GM12878 (cell line): Measurements from ENCODE around the gene DMD. TPM values are rescaled to one million over a fixed set of nuclear protein-coding genes. Genes with fewer than 3 reads are reported as not detected.

Source experiments
- ATAC-seq: fragments of 200-7000 bp; cut with Tn5 transposase; 3 replicates; pipeline ENCODE4 v1.9.1; 2020; ENCODE audit warnings: mild to moderate bottlenecking, moderate library complexity
- BruUV-seq: library from RNA; stranded (reverse); fragments of 400-500 nt; replicated peaks from 2 replicates; lab custom pipeline; 2021; lab: Mats Ljungman, UMichigan
- CTCF ChIA-PET: fragments of 300-600 bp; sonication (Branson Sonifier 250); formaldehyde crosslinking; extraction: SDS; loops from one replicate; lab custom pipeline; 2021; ENCODE audit warnings: inconsistent platforms; lab: Yijun Ruan, JAX
- POLR2A ChIA-PET: fragments of 350-600 bp; formaldehyde crosslinking; extraction: SDS; loops from one replicate; lab custom pipeline; 2021; ENCODE audit warnings: inconsistent platforms; lab: Charles Lee
- RAD21 ChIA-PET: fragments of 300-600 bp; sonication (Branson Sonifier 250); formaldehyde crosslinking; loops from one replicate; lab custom pipeline; 2023; ENCODE audit warnings: antibody characterized with exemption; ENCODE audit not compliant: unreplicated experiment; lab: Charles Lee
- SMC1A ChIA-PET: fragments of 300-600 bp; sonication (Branson Sonifier 250); formaldehyde crosslinking; loops from one replicate; lab custom pipeline; 2023; ENCODE audit not compliant: unreplicated experiment, uncharacterized antibody; lab: Charles Lee
- DNase-seq: peaks from one replicate; pipeline ENCODE4 v3.0.0-alpha.2; 2011; ENCODE audit warnings: low read depth, low spot score
- FAIRE-seq: peaks from 3 replicates; lab custom pipeline; 2011; peaks lifted over from hg19 to GRCh38; lab: Jason Lieb, UNC
- H2AFZ ChIP-seq: 2 replicates; pipeline ENCODE4 v1.6.0; 2011; ENCODE audit warnings: low read depth, low read length, control low read depth; ENCODE audit not compliant: control insufficient read depth
- H3K27ac ChIP-seq: 2 replicates; pipeline ENCODE4 v1.5.1; 2011; ENCODE audit warnings: control low read depth; ENCODE audit not compliant: control insufficient read depth, insufficient read depth
- H3K27me3 ChIP-seq, 2 experiments: replicated peaks in 1 of 2; 2 replicates each; pipeline versions ENCODE4 v1.6.0 to v1.6.1; 2011; ENCODE audit warnings: low read length in 1 of 2; ENCODE audit not compliant: control insufficient read depth in 2 of 2, insufficient read depth in 2 of 2
- H3K36me3 ChIP-seq, 2 experiments: 2 replicates each; pipeline ENCODE4 v1.5.1; 2011; ENCODE audit warnings: low read length in 1 of 2; ENCODE audit not compliant: control insufficient read depth in 2 of 2, insufficient read depth in 2 of 2
- H3K4me1 ChIP-seq: 2 replicates; pipeline ENCODE4 v1.6.1; 2011; ENCODE audit warnings: mild to moderate bottlenecking, low read length, moderate library complexity, mixed read lengths; ENCODE audit not compliant: control insufficient read depth, insufficient read depth
- H3K4me2 ChIP-seq: 2 replicates; pipeline ENCODE4 v1.6.0; 2011; ENCODE audit warnings: control low read depth; ENCODE audit not compliant: control insufficient read depth, insufficient read depth
- H3K4me3 ChIP-seq: fragments of 200-600 bp; sonication (generic); 2 replicates; pipeline ENCODE4 v1.5.1; 2016
- H3K79me2 ChIP-seq: 2 replicates; pipeline ENCODE4 v1.6.0; 2011; ENCODE audit warnings: low read length; ENCODE audit not compliant: control insufficient read depth, insufficient read depth
- H3K9ac ChIP-seq: 2 replicates; pipeline ENCODE4 v1.8.0; 2011; ENCODE audit warnings: low read length, control low read depth, mixed read lengths; ENCODE audit not compliant: control insufficient read depth, insufficient read depth
- H3K9me3 ChIP-seq: replicated peaks from 3 replicates; pipeline ENCODE4 v1.5.1; 2011; ENCODE audit warnings: mild to moderate bottlenecking, low read length; ENCODE audit not compliant: control insufficient read depth, insufficient read depth
- H4K20me1 ChIP-seq: 2 replicates; pipeline ENCODE4 v1.6.0; 2011; ENCODE audit not compliant: control insufficient read depth, insufficient read depth
- BRCA1 ChIP-seq: IDR thresholded peaks from 2 replicates; pipeline ENCODE4 v1.6.1; 2011; ENCODE audit warnings: low read depth, low read length, improper control_type of control experiment
- EP300 ChIP-seq, 2 experiments: fragments of 150-350 bp in 1 of 2; IDR thresholded peaks; 2 replicates each; pipeline ENCODE4 v1.6.1; 2011 to 2012; ENCODE audit warnings: low read depth in 2 of 2, low read length in 2 of 2, borderline replicate concordance in 1 of 2, improper control_type of control experiment in 1 of 2, inconsistent platforms in 1 of 2; ENCODE audit not compliant: control insufficient read depth in 1 of 2
- IKZF2 ChIP-seq, 2 experiments: fragments of 450-650 bp; IDR thresholded peaks; 2 replicates each; pipeline ENCODE4 v1.6.1; 2017; ENCODE audit warnings: mild to moderate bottlenecking in 2 of 2, moderate library complexity in 2 of 2
- IRF4 ChIP-seq: IDR thresholded peaks from 2 replicates; pipeline ENCODE4 v1.6.1; 2011; ENCODE audit warnings: low read depth, low read length
- MAX ChIP-seq: IDR thresholded peaks from 2 replicates; pipeline ENCODE4 v1.6.1; 2012; ENCODE audit warnings: low read depth, low read length, improper control_type of control experiment
- PKNOX1 ChIP-seq: fragments of 450-650 bp; IDR thresholded peaks from 2 replicates; pipeline ENCODE4 v1.6.1; 2016; ENCODE audit warnings: mild to moderate bottlenecking
- RAD51 ChIP-seq: fragments of 450-650 bp; IDR thresholded peaks from 2 replicates; pipeline ENCODE4 v1.6.1; 2016; ENCODE audit warnings: moderate library complexity, mild to moderate bottlenecking, inconsistent platforms
- RELB ChIP-seq: fragments of 450-650 bp; IDR thresholded peaks from 2 replicates; pipeline ENCODE4 v1.6.1; 2017; ENCODE audit warnings: low read depth, mild to moderate bottlenecking, moderate library complexity
- RUNX3 ChIP-seq: IDR thresholded peaks from 2 replicates; pipeline ENCODE4 v1.6.1; 2012; ENCODE audit warnings: low read length, inconsistent platforms
- SP1 ChIP-seq: IDR thresholded peaks from one replicate; pipeline ENCODE4 v1.6.1; 2011; ENCODE audit warnings: low read depth, low read length
- WGBS: methylation state at CpG from one replicate; pipeline ENCODE4 v1.1.6; 2016; ENCODE audit warnings: low lambda C conversion rate; ENCODE audit not compliant: insufficient replicate concordance, insufficient coverage; ENCODE audit errors: missing lambda C conversion rate; 5-methylcytosine and 5-hydroxymethylcytosine counted together
- in situ Hi-C: fragments of 300-500 bp; cut with MboI; formaldehyde crosslinking; loops from 9 replicates; pipeline ENCODE4 v1.14.3; 2018; ENCODE audit warnings: mixed read lengths
- intact Hi-C: fragments of 100-400 bp; cut with micrococcal nuclease; formaldehyde crosslinking; loops from one replicate; pipeline ENCODE4 v1.14.2; 2022; ENCODE audit not compliant: unreplicated experiment
- polyA plus RNA-seq, 11 experiments: library from polyadenylated mRNA; depleted of rRNA in 4 of 11; unstranded in 6 of 11; stranded (reverse) in 5 of 11; fragments of >200 nt; fragmentation: Nextera tagmentation in 4 of 11; fragmentation: Illumina TruSeq in 1 of 11; extraction: Ambion mirVana in 4 of 11; extraction: Trizol in 1 of 11; gene quantifications; 1 replicate in 1 of 11; 2 replicates in 10 of 11; pipeline versions ENCODE4 v1.2.1 to v1.2.3, GENCODE V29; 2011 to 2016; ENCODE audit warnings: inconsistent platforms in 2 of 11, missing spikeins in 2 of 11, low read depth in 1 of 11
- total RNA-seq, 4 experiments: library from RNA; depleted of rRNA in 3 of 4; stranded (reverse); fragments of >200 nt in 3 of 4; fragmentation: Illumina TruSeq in 1 of 4; extraction: Trizol in 1 of 4; gene quantifications; 2 replicates each; pipeline versions ENCODE4 v1.2.1 to v1.2.3, GENCODE V29; 2013 to 2021

DMD gene
- total and polyA plus RNA-seq, 10 of the 15 experiments (the other 5 are each of a cell fraction or from before 2014, with no cell fraction given) = 1.4 to 24.3 (median 4.3) TPM

- Histone ChIP-seq H3K27me3 (no peaks in the 10 kb centered on the region), H3K27ac (peak overlapping the region; percentile 54), H3K4me2 (0 out of 2 replicates have a peak overlapping the region, but pooled peaks have one; percentile 7), H4K20me1 (no peaks in the 10 kb centered on the region), H3K9ac (no peak overlapping the region), H3K4me3 (no peak overlapping the region), H2AFZ (peak overlapping the region; percentile 41)
- in situ Hi-C loops (no loop called here), intact Hi-C loops (loop anchor here (2.0 kb wide), 2 partner anchors 24 to 86 kb away; no protein-coding TSS in a partner anchor)
- ChIA-PET POLR2A (interaction anchor here (0.5 kb wide), 1 partner anchor 19 kb away, joined by 5 read pairs; no protein-coding TSS in a partner anchor), SMC1A (interaction anchor here (1.1 to 1.6 kb wide), 4 partner anchors 22 to 161 kb away, joined by 3 to 5 read pairs (median 4); no protein-coding TSS in a partner anchor)
- WGBS = 2% methylated on average over 3 of the region's 3 CpGs
- BruUV-seq = TSS peak; percentile 97
- no peak for FAIRE-seq
- ATAC-seq = peak; percentile 86
- TF ChIP-seq EP300 (IDR thresholded peaks at IDR 0.05; ENCODE audit: borderline replicate concordance in 1 of 2, control insufficient read depth in 1 of 2, low read depth in 2 of 2, low read length in 2 of 2) = peak in 1 of 2 experiments; percentile 49; a peak in 1 of 4 replicates
- no peak for TF ChIP-seq SP1
- 0 out of 2 replicates have a peak, but pooled peaks have one; percentile 14 for TF ChIP-seq RUNX3
- TF ChIP-seq MAX = no peak
- TF ChIP-seq IKZF2 (IDR thresholded peaks at IDR 0.05) = peak in 1 of 2 experiments; percentile 23; a peak in 1 of 4 replicates
- no peak for TF ChIP-seq BRCA1
- TF ChIP-seq RAD51 = no peak
- 0 out of 2 replicates have a peak, but pooled peaks have one; percentile 22 for TF ChIP-seq PKNOX1
- peak; percentile 77 for TF ChIP-seq RELB
- no peak for TF ChIP-seq IRF4
- TF ChIP-seq, all 136 proteins: peak for 5
- ChIA-PET RAD21 (interaction anchor here (1.3 kb wide), 2 partner anchors 31 to 76 kb away, joined by 3 read pairs; no protein-coding TSS in a partner anchor), CTCF (interaction anchor here (0.7 kb wide), 1 partner anchor 143 kb away, joined by 3 read pairs; no protein-coding TSS in a partner anchor)
- DNase-seq = peak; percentile 30
- H3K36me3 ChIP-seq = no peaks in the 10 kb centered on the region
- H3K9me3 ChIP-seq = no peaks in the 10 kb centered on the region; the same call in 2 of the 3 replicates
- H3K79me2 ChIP-seq = no peaks in the 10 kb centered on the region
- peaks cover 8% of the 10 kb centered on the region for H3K4me1 ChIP-seq
These were observed 2118.2 kb downstream of the DMD start for GRCh38 chrX:31092970-31093638.
